ENCODE data around the gene USP14.

DNA sequence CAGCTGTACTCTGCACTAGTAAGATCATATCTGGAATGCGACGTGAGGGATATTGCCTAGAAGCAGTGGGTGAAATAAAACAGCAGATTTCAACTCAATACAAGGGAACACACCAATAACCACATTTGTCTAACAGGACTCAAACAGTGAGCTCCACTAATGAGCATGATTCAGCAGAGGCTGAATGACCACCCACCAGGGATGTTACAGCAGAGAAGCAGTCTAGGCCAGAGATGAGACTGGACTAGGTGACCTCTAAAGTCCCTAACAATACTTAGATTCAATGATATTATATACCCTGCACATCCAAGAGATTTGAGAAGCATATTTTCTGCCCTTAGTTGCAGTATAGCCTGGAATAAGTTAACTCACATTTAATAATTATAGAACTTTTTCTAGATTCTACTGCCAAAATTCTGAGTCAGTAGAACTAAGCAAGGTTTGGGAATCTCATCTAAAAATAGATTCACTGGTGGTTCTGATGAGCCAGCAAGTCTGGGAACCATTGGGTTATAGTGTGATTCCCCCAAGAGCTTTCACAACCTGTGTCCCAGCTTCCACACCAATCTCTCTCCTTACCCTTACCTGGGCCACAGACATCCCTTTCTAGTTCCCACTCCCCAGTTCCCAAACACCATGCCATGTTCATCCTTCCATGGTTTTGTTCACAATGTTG is 103.2 kb downstream of the USP14 start:
- TF ChIP-seq POLR2A (IDR thresholded peaks at IDR 0.05; ENCODE audit: low read depth), result no peak
- no peak for TF ChIP-seq POLR2AphosphoS5 (IDR thresholded peaks at IDR 0.05)
- TF ChIP-seq, protein P1, sequence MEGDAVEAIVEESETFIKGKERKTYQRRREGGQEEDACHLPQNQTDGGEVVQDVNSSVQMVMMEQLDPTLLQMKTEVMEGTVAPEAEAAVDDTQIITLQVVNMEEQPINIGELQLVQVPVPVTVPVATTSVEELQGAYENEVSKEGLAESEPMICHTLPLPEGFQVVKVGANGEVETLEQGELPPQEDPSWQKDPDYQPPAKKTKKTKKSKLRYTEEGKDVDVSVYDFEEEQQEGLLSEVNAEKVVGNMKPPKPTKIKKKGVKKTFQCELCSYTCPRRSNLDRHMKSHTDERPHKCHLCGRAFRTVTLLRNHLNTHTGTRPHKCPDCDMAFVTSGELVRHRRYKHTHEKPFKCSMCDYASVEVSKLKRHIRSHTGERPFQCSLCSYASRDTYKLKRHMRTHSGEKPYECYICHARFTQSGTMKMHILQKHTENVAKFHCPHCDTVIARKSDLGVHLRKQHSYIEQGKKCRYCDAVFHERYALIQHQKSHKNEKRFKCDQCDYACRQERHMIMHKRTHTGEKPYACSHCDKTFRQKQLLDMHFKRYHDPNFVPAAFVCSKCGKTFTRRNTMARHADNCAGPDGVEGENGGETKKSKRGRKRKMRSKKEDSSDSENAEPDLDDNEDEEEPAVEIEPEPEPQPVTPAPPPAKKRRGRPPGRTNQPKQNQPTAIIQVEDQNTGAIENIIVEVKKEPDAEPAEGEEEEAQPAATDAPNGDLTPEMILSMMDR (IDR thresholded peaks at IDR 0.05), result no peak
- TF ChIP-seq EP300 (IDR thresholded peaks at IDR 0.05), result no peak

Measured in esophagus muscularis mucosa (tissue), 4 donors.